ENCODE measurements around the gene LEAP2.

Gene LEAP2

DNA sequence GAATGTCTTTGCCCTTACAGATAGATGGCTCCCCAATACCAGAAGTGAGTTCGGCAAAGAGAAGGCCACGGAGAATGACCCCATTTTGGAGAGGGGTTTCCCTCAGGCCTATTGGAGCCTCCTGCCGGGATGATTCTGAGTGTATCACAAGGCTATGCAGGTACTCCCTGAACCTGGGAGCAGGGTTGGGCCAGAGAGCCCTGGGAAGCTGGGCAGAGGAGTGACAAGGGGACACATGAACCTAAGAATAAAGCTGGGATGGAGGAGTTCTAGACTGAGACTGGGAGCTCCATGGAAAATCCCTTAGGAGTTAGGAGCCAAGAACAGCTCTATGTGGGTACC, 433 bp downstream of the LEAP2 start:
- in situ Hi-C loops (cut with HindIII; ENCODE audit: low sequenced_read_pairs) = no loop called here
- no peak overlapping the region for H3K4me3 ChIP-seq (ENCODE audit: low read depth, low read length)
- TF ChIP-seq, protein P1, sequence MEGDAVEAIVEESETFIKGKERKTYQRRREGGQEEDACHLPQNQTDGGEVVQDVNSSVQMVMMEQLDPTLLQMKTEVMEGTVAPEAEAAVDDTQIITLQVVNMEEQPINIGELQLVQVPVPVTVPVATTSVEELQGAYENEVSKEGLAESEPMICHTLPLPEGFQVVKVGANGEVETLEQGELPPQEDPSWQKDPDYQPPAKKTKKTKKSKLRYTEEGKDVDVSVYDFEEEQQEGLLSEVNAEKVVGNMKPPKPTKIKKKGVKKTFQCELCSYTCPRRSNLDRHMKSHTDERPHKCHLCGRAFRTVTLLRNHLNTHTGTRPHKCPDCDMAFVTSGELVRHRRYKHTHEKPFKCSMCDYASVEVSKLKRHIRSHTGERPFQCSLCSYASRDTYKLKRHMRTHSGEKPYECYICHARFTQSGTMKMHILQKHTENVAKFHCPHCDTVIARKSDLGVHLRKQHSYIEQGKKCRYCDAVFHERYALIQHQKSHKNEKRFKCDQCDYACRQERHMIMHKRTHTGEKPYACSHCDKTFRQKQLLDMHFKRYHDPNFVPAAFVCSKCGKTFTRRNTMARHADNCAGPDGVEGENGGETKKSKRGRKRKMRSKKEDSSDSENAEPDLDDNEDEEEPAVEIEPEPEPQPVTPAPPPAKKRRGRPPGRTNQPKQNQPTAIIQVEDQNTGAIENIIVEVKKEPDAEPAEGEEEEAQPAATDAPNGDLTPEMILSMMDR (IDR thresholded peaks at IDR 0.05; ENCODE audit: low read depth, low read length, missing control alignments) = no peak
- no peak for DNase-seq (ENCODE audit: low read depth)

- TF ChIP-seq, protein P1 (IDR thresholded peaks at IDR 0.05; ENCODE audit: low read depth, low read length, missing control alignments) = no peak
- in situ Hi-C loops (cut with HindIII; ENCODE audit: low sequenced_read_pairs) = no loop called here
- no peak overlapping the region for H3K4me3 ChIP-seq (ENCODE audit: low read depth, low read length)
- DNase-seq (ENCODE audit: low read depth) = no peak
Observed at GRCh38 chr5:132876020-132876759, 2.7 kb downstream of the LEAP2 start.

GRCh38 chr5:132877466-132877865, 4.0 kb downstream of the LEAP2 start:
- no peak for DNase-seq (ENCODE audit: low read depth)
- in situ Hi-C loops (cut with HindIII; ENCODE audit: low sequenced_read_pairs) = no loop called here
- TF ChIP-seq, protein P1 (IDR thresholded peaks at IDR 0.05; ENCODE audit: low read depth, low read length, missing control alignments) = no peak

DNA sequence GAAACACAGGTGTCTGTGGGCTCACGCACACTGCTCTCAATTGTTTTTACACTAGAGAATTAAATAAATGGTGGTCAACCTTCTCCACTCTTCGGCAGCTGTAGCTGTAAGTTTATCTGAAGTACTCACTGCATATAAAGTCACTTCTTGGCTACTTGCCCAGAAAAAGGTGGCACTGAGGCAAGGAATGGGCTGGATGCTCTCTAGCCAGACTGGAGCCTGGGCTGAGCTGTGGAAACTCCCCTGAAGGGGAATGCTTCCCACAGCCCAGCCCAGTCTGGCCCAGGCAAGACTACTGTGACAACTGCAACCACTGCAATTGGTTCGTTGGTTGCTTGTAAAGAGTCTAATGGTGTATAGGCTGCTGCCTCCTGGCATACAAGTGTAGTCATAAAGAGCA, 4.5 kb downstream of the LEAP2 start:
- DNase-seq (ENCODE audit: low read depth) = no peak
- TF ChIP-seq, protein P1 (IDR thresholded peaks at IDR 0.05; ENCODE audit: low read depth, low read length, missing control alignments) = no peak
- in situ Hi-C loops (cut with HindIII; ENCODE audit: low sequenced_read_pairs) = no loop called here
- H3K4me3 ChIP-seq (ENCODE audit: low read depth, low read length) = no peak overlapping the region

More at GRCh38 chr5:132877466-132877865, 4.0 kb downstream of the LEAP2 start:
- H3K4me3 ChIP-seq (ENCODE audit: low read depth, low read length) = no peak overlapping the region

GRCh38 chr5:132883261-132883834, 9.9 kb downstream of the LEAP2 start:
- DNase-seq (ENCODE audit: low read depth) = peak; percentile 43
- TF ChIP-seq, protein P1 (IDR thresholded peaks at IDR 0.05; ENCODE audit: low read depth, low read length, missing control alignments) = peak; percentile 83
- H3K4me3 ChIP-seq (ENCODE audit: low read depth, low read length) = no peak overlapping the region
- in situ Hi-C loops (cut with HindIII; ENCODE audit: low sequenced_read_pairs) = loop anchor here (10.0 kb wide), 1 partner anchor 499 kb away; no protein-coding TSS in a partner anchor

DNA sequence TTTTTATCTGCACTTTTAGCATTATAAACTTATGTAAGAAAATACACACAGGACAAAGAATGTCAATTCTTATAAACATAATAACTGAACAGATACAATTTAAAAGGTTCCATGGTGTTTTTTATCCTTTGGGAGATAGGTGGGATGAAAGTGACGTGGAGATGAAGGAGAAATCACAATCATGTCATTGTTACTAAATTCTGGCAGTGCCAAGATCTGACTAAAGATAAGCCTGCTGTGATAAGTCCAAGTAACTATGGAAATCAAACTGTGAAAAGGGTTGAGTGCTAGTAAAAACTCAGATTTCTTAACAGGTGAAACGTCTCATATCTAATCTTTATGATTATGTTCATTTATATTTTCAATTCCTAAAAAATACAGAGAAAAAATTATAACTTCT, 11.1 kb downstream of the LEAP2 start:
- TF ChIP-seq, protein P1 (IDR thresholded peaks at IDR 0.05; ENCODE audit: low read depth, low read length, missing control alignments) = no peak
- no peak overlapping the region for H3K4me3 ChIP-seq (ENCODE audit: low read depth, low read length)
- DNase-seq (ENCODE audit: low read depth) = no peak
- in situ Hi-C loops (cut with HindIII; ENCODE audit: low sequenced_read_pairs) = loop anchor here (10.0 kb wide), 1 partner anchor 500 kb away; no protein-coding TSS in a partner anchor

Data from astrocyte of the cerebellum (primary cell).